Measurements from ENCODE around the gene PDE8A. TPM values are rescaled to one million over a fixed set of nuclear protein-coding genes. Genes with fewer than 3 reads are reported as not detected.

The PDE8A gene
- total RNA-seq, 2 donors from 2014 or later, result 19.2 to 23.2 TPM

DNA sequence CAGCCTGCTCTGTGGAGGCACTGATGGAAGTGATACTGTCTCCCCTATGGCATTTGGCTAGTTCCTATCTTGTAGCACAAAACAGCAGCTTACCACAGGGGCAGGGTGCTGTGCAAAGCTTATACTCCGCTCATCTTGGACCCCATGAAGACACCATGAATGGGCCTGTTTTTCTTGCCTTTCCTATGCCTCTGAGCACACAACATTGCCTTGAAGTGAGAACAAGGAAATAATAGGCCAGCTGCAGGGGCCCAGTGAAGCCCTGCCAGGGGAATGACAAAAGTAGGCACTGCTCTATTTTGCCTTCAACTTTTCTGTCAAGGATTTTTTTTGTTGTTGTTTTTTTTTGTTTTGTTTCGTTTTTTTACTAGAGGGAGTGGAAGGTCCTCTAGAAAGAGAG lies 110.3 kb downstream of the PDE8A start:
- H3K4me1 ChIP-seq, result no peaks in the 10 kb centered on the region
- no peak for DNase-seq (ENCODE audit: low spot score)

DNA sequence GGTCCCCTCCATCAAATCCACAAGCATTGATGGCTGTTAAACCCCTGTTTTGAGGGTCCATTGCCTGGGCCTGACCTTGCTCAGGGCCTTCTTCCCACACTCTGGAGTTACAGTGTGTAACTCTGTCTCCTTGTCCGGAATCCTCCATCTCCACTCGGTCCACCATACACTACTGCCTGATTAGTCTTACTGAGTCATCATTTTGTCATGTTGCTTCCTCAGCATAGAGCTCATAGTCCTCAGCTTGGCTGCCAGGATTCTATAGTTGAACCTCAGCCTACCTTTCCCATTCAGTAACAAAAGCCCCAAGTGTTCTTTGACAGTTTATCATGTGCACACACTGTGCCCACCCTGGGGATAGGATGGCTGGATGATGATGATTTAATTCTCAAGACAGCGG lies 113.0 kb downstream of the PDE8A start:
- H3K27me3 ChIP-seq, result no peaks in the 10 kb centered on the region
- H3K4me3 ChIP-seq, result no peak overlapping the region
- TF ChIP-seq, protein P1, sequence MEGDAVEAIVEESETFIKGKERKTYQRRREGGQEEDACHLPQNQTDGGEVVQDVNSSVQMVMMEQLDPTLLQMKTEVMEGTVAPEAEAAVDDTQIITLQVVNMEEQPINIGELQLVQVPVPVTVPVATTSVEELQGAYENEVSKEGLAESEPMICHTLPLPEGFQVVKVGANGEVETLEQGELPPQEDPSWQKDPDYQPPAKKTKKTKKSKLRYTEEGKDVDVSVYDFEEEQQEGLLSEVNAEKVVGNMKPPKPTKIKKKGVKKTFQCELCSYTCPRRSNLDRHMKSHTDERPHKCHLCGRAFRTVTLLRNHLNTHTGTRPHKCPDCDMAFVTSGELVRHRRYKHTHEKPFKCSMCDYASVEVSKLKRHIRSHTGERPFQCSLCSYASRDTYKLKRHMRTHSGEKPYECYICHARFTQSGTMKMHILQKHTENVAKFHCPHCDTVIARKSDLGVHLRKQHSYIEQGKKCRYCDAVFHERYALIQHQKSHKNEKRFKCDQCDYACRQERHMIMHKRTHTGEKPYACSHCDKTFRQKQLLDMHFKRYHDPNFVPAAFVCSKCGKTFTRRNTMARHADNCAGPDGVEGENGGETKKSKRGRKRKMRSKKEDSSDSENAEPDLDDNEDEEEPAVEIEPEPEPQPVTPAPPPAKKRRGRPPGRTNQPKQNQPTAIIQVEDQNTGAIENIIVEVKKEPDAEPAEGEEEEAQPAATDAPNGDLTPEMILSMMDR (IDR thresholded peaks at IDR 0.05), result no peak
- H3K9me3 ChIP-seq, result no peaks in the 10 kb centered on the region
- no peaks in the 10 kb centered on the region for H3K4me1 ChIP-seq
- peaks cover 27% of the 10 kb centered on the region for H3K36me3 ChIP-seq
- no peak for DNase-seq (ENCODE audit: low spot score)
- H3K27ac ChIP-seq, result no peak overlapping the region

More for the DNA sequence above, 110.3 kb downstream of the PDE8A start:
- no peak overlapping the region for H3K27ac ChIP-seq
- no peak overlapping the region for H3K4me3 ChIP-seq
- peaks cover 46% of the 10 kb centered on the region for H3K36me3 ChIP-seq
- H3K9me3 ChIP-seq, result no peaks in the 10 kb centered on the region
- no peaks in the 10 kb centered on the region for H3K27me3 ChIP-seq
- TF ChIP-seq, protein P1 (IDR thresholded peaks at IDR 0.05), result no peak

DNA sequence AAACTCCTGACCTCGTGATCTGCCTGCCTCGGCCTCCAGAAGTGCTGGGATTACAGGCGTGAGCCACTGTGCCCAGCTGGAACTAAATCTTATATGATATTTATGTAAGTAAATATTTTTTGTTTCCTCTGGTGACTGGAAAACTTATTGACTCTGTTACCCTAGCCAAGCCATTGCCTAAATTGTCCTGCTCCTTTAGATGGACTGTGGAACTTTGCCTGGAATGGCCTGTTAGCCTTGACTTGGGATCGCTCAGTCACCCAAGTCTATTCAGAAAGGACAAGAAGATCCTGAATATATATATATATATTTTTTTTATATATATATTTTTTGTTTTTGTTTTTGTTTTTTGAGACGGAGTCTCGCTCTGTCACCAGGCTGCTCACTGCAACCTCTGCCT lies 113.9 kb downstream of the PDE8A start:
- DNase-seq (ENCODE audit: low spot score), result no peak
- no peaks in the 10 kb centered on the region for H3K27me3 ChIP-seq
- no peak overlapping the region for H3K27ac ChIP-seq
- peaks cover 27% of the 10 kb centered on the region for H3K36me3 ChIP-seq
- TF ChIP-seq, protein P1 (IDR thresholded peaks at IDR 0.05), result no peak
- H3K4me1 ChIP-seq, result no peaks in the 10 kb centered on the region
- no peak overlapping the region for H3K4me3 ChIP-seq
- H3K9me3 ChIP-seq, result no peaks in the 10 kb centered on the region

DNA sequence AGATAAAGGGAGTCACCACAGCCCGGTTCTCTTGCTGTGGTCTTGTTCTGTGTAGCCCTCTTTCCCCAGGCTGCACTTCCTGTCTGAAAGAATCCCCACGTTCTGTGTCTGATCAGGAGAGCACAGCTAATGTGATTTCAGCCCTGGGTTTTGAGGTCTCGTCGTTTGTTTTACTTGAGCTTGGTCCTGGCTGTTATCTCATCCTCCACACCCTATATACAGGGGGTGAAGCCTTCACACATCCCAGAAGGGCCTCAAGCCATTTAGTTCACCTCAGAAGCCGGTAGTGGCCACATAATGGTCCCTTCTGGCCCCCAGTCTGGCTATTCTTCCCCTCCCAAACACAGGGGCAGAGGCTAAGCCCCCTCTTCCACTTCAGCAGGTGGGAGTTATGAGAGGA lies 115.6 kb downstream of the PDE8A start:
- Histone ChIP-seq H3K9me3 (no peaks in the 10 kb centered on the region), H3K4me1 (no peaks in the 10 kb centered on the region), H3K27me3 (no peaks in the 10 kb centered on the region), H3K4me3 (no peak overlapping the region), H3K36me3 (peaks cover 19% of the 10 kb centered on the region), H3K27ac (no peak overlapping the region)
- no peak for DNase-seq (ENCODE audit: low spot score)
- TF ChIP-seq, protein P1 (IDR thresholded peaks at IDR 0.05), result no peak

DNA sequence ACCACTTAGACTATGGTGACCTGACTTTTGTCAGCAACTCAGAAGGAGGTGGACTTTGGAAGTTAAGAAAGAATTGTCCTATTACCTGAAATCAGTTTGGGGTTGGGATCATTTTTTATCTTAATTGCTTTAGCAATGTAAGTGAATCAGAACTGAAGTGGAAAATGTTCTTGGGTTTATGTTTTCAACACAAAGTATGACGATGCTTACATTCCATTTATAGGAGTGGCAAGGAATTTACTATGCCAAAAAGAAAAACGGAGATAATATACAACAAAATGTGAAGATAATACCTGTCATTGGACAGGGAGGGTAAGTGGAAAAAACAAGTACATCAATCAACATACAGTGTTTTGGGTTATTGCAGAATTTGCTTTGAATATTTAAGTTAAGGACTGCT lies 116.1 kb downstream of the PDE8A start:
- Histone ChIP-seq H3K9me3 (no peaks in the 10 kb centered on the region), H3K4me3 (no peak overlapping the region), H3K27ac (no peak overlapping the region), H3K4me1 (no peaks in the 10 kb centered on the region), H3K27me3 (no peaks in the 10 kb centered on the region), H3K36me3 (peaks cover 14% of the 10 kb centered on the region)
- DNase-seq (ENCODE audit: low spot score), result no peak
- TF ChIP-seq, protein P1 (IDR thresholded peaks at IDR 0.05), result no peak

DNA sequence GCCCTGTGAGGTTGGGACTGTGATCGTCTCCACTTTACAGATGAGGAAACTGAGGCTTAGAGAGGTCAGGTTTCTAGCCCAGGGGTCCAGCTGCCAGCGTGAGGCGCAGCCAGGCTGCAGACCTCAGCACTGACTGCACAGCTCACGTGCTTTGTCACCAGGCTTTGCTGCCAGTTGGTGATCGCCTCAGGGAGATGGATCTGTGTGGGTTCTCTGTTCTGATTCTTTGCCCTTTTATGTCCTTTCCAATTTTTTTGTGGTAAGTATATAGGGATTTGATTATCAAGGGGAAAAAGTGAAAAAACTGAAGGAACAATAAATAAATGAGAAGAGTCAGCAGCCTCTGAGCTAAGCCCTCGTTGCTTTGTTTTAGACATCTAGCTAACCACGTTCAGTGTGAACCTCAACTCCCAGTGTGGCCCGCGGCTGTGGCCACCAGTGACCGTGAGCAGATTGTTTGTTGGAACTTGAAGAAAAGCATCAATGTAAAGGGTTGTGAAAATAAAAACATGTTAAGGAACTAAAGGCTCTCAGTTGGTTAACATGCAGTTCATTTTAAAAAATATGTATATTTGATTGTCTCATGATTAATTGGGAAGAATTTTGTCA lies 117.6 kb downstream of the PDE8A start:
- no peak overlapping the region for H3K4me3 ChIP-seq
- H3K36me3 ChIP-seq, result peaks cover 9% of the 10 kb centered on the region
- DNase-seq (ENCODE audit: low spot score), result no peak
- TF ChIP-seq, protein P1 (IDR thresholded peaks at IDR 0.05), result no peak
- H3K9me3 ChIP-seq, result no peaks in the 10 kb centered on the region
- H3K4me1 ChIP-seq, result no peaks in the 10 kb centered on the region
- H3K27me3 ChIP-seq, result no peaks in the 10 kb centered on the region
- no peak overlapping the region for H3K27ac ChIP-seq
